WTC11 (cell line): ENCODE measurements around the gene NAB2. TPM values are rescaled to one million over a fixed set of nuclear protein-coding genes. Genes with fewer than 3 reads are reported as not detected.

Experiments
- ATAC-seq: fragments of 200-7000 bp; cut with Tn5 transposase; 2 replicates; pipeline ENCODE4 v1.10.0; 2021; ENCODE audit warnings: mild to moderate bottlenecking, moderate library complexity
- CTCF ChIA-PET: fragments of 300-600 bp; sonication (Branson Sonifier 250); formaldehyde crosslinking; loops from one replicate; lab custom pipeline; 2021; ENCODE audit warnings: antibody characterized with exemption; lab: Charles Lee
- POLR2A ChIA-PET: fragments of 350-600 bp; sonication (Branson Sonifier 250); formaldehyde crosslinking; loops from one replicate; lab custom pipeline; 2021; ENCODE audit warnings: antibody characterized with exemption; lab: Charles Lee
- DNase-seq: peaks from one replicate; pipeline ENCODE4 v3.0.0; 2021; ENCODE audit warnings: low spot score
- H3K27ac Mint-ChIP-seq: 2 replicates; pipeline ENCODE4 v1.8.0; 2021; ENCODE audit warnings: mixed read lengths
- H3K27me3 Mint-ChIP-seq: 2 replicates; pipeline ENCODE4 v1.8.0; 2021; ENCODE audit warnings: low read depth, mild to moderate bottlenecking, moderate library complexity, mixed read lengths
- H3K36me3 Mint-ChIP-seq: 2 replicates; pipeline ENCODE4 v1.8.0; 2021; ENCODE audit warnings: mixed read lengths
- H3K4me1 Mint-ChIP-seq: 2 replicates; pipeline ENCODE4 v1.8.0; 2022; ENCODE audit warnings: mixed read lengths
- H3K4me3 Mint-ChIP-seq: 2 replicates; pipeline ENCODE4 v1.8.0; 2021; ENCODE audit warnings: mild to moderate bottlenecking, moderate library complexity, mixed read lengths
- H3K9me3 Mint-ChIP-seq: 2 replicates; pipeline ENCODE4 v1.8.0; 2021; ENCODE audit warnings: mixed read lengths
- CBFB ChIP-seq: sonication (generic); formaldehyde crosslinking; IDR thresholded peaks from 2 replicates; pipeline ENCODE4 v1.8.1; 2022; ENCODE audit warnings: mild to moderate bottlenecking, low read depth, missing genetic modification reagents
- CDX4 ChIP-seq: fragments of 250-450 bp; sonication (Bioruptor Pico); IDR thresholded peaks from 2 replicates; pipeline ENCODE4 v1.9.0; 2021; ENCODE audit warnings: moderate library complexity, mild to moderate bottlenecking, inconsistent platforms, borderline replicate concordance
- CREB1 ChIP-seq: sonication (generic); formaldehyde crosslinking; IDR thresholded peaks from 2 replicates; pipeline ENCODE4 v1.8.0; 2023; ENCODE audit warnings: mild to moderate bottlenecking, missing genetic modification reagents
- FOXJ3 ChIP-seq: sonication (generic); formaldehyde crosslinking; IDR thresholded peaks from 2 replicates; pipeline ENCODE4 v1.9.0; 2021; ENCODE audit warnings: missing genetic modification reagents, mild to moderate bottlenecking, borderline replicate concordance
- FOXP4 ChIP-seq: sonication (generic); formaldehyde crosslinking; IDR thresholded peaks from 2 replicates; pipeline ENCODE4 v1.8.0; 2022; ENCODE audit warnings: mild to moderate bottlenecking, missing genetic modification reagents
- HMGA2 ChIP-seq: fragments of 250-450 bp; sonication (Bioruptor Pico); IDR thresholded peaks from 2 replicates; pipeline ENCODE4 v1.4.0; 2021; ENCODE audit warnings: mild to moderate bottlenecking, moderate library complexity
- IRF2 ChIP-seq: sonication (generic); formaldehyde crosslinking; IDR thresholded peaks from 2 replicates; pipeline ENCODE4 v1.8.0; 2022; ENCODE audit warnings: low read depth, missing genetic modification reagents, borderline replicate concordance
- MAX ChIP-seq: sonication (generic); formaldehyde crosslinking; IDR thresholded peaks from 2 replicates; pipeline ENCODE4 v1.8.0; 2022; ENCODE audit warnings: mild to moderate bottlenecking, missing genetic modification reagents
- NFE2L1 ChIP-seq: sonication (generic); formaldehyde crosslinking; IDR thresholded peaks from 2 replicates; pipeline ENCODE4 v1.8.1; 2023; ENCODE audit warnings: missing genetic modification reagents
- NR1H2 ChIP-seq: sonication (generic); formaldehyde crosslinking; IDR thresholded peaks from 2 replicates; pipeline ENCODE4 v1.9.0; 2021; ENCODE audit warnings: mild to moderate bottlenecking, moderate library complexity, missing genetic modification reagents
- NR3C1 ChIP-seq: sonication (generic); formaldehyde crosslinking; conservative IDR thresholded peaks from 2 replicates; pipeline ENCODE4 v1.8.1; 2023; ENCODE audit warnings: low read depth, mild to moderate bottlenecking, missing genetic modification reagents
- RELA ChIP-seq: sonication (generic); formaldehyde crosslinking; IDR thresholded peaks from 2 replicates; pipeline ENCODE4 v1.8.1; 2022; ENCODE audit warnings: missing genetic modification reagents, mild to moderate bottlenecking, borderline replicate concordance
- SMAD3 ChIP-seq: sonication (generic); formaldehyde crosslinking; IDR thresholded peaks from 2 replicates; pipeline ENCODE4 v1.8.0; 2022; ENCODE audit warnings: missing genetic modification reagents, mild to moderate bottlenecking, borderline replicate concordance
- SOX15 ChIP-seq: fragments of 250-450 bp; sonication (Bioruptor Pico); IDR thresholded peaks from 2 replicates; pipeline ENCODE4 v1.9.0; 2021; ENCODE audit warnings: mild to moderate bottlenecking
- SP1 ChIP-seq: sonication (generic); formaldehyde crosslinking; conservative IDR thresholded peaks from 2 replicates; pipeline ENCODE4 v1.8.1; 2022; ENCODE audit warnings: missing genetic modification reagents
- TEAD4 ChIP-seq: sonication (generic); formaldehyde crosslinking; IDR thresholded peaks from 2 replicates; pipeline ENCODE4 v1.8.0; 2022; ENCODE audit warnings: mild to moderate bottlenecking, missing genetic modification reagents
- ZNF219 ChIP-seq: sonication (generic); formaldehyde crosslinking; IDR thresholded peaks from 2 replicates; pipeline ENCODE4 v1.8.0; 2023; ENCODE audit warnings: missing genetic modification reagents, mild to moderate bottlenecking, borderline replicate concordance
- ZNF263 ChIP-seq: sonication (generic); formaldehyde crosslinking; IDR thresholded peaks from 2 replicates; pipeline ENCODE4 v1.8.1; 2022; ENCODE audit warnings: low read depth, mild to moderate bottlenecking, moderate library complexity, missing genetic modification reagents
- ZNF396 ChIP-seq: fragments of 250-450 bp; sonication (Bioruptor Pico); IDR thresholded peaks from 2 replicates; pipeline ENCODE4 v1.8.0; 2021; ENCODE audit warnings: mild to moderate bottlenecking, moderate library complexity, borderline replicate concordance
- total RNA-seq: library from RNA; stranded (reverse); gene quantifications from 3 replicates; pipeline ENCODE4 v1.2.3, GENCODE V29; 2021
- TF ChIP-seq, protein P1 (sequence below): sonication (generic); formaldehyde crosslinking; conservative IDR thresholded peaks from 2 replicates; pipeline ENCODE4 v1.8.1; 2023; ENCODE audit warnings: mild to moderate bottlenecking, low read depth, missing genetic modification reagents, moderate library complexity
- TF ChIP-seq, protein P2 (sequence below): fragments of 250-450 bp; sonication (Bioruptor Pico); IDR thresholded peaks from 2 replicates; pipeline ENCODE4 v1.8.0; 2021; ENCODE audit warnings: mild to moderate bottlenecking
- TF ChIP-seq, protein P3 (sequence below): sonication (generic); formaldehyde crosslinking; IDR thresholded peaks from 2 replicates; pipeline ENCODE4 v1.8.1; 2023; ENCODE audit warnings: mild to moderate bottlenecking, missing genetic modification reagents

The NAB2 gene
- total RNA-seq, 1 experiment from 2014 or later, result 20.5 TPM

GRCh38 chr12:57047981-57048380 lies 40.9 kb upstream of the NAB2 start:
- H3K4me3 Mint-ChIP-seq, result no peak overlapping the region

DNA sequence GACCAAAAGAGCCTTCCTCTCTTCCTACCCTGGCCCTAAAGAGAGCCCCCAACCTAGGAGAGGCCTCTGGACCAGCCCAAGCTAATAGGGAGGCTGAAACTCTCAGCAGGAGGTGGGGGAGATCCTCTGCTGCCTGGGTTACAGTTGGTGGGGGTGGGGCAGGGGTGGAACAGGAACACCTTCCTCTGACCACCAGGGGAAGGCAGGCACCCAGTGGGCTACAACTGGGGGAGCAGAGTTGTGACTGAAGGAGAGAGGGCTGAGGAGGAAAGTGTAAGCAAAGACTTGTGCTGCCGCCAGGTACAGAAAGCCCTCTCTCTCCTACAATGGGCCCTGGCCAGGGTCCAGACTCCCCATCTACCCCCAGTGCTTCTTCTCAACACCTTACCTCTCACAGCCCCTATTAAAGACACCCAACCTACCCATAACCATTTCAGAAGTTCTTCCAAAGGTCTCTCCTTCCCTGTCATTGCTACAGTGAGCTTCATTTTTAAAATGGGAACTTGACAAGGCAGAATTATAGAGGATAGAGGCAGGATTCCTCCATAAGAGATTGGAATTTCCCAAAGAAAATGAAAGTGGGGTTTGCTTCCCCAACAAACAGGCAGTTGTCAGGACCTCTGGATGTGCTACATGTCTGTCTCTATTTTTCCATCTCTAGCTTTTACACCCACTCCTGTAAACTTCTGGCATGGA lies 40.3 kb upstream of the NAB2 start:
- Mint-ChIP-seq H3K4me3 (no peak overlapping the region), H3K27ac (no peak overlapping the region), H3K9me3 (no peaks in the 10 kb centered on the region), H3K36me3 (peaks cover 3% of the 10 kb centered on the region; the same call in 1 of the 2 replicates), H3K27me3 (peaks cover 4% of the 10 kb centered on the region; the same call in 1 of the 2 replicates)
- CTCF ChIA-PET, result interaction anchor here (0.6 to 4.4 kb wide), 8 partner anchors 18 to 213 kb away, joined by 3 to 25 read pairs (median 4); partner anchors contain the start of genes NEMP1 and STAT6
- POLR2A ChIA-PET, result no interaction called here
- no peak for DNase-seq
- TF ChIP-seq CDX4 (CRISPR knock-in tag) (no peak), TEAD4 (CRISPR knock-in tag) (no peak), ZNF219 (CRISPR knock-in tag) (no peak), RELA (no peak), CBFB (CRISPR knock-in tag) (no peak)
- TF ChIP-seq, all 79 proteins: peak for 0
- H3K4me1 Mint-ChIP-seq, result no peaks in the 10 kb centered on the region
- ATAC-seq, result no peak; the same call in 1 of the 2 replicates

More at GRCh38 chr12:57047981-57048380, 40.9 kb upstream of the NAB2 start:
- no peaks in the 10 kb centered on the region for H3K9me3 Mint-ChIP-seq
- peaks cover 7% of the 10 kb centered on the region; the same call in 1 of the 2 replicates for H3K27me3 Mint-ChIP-seq
- DNase-seq (no peak), ATAC-seq (no peak)
- no peak overlapping the region for H3K27ac Mint-ChIP-seq
- CTCF ChIA-PET, result interaction anchor here (0.6 to 2.5 kb wide), 7 partner anchors 17 to 214 kb away, joined by 3 to 7 read pairs (median 5); partner anchors contain the start of gene NEMP1
- H3K36me3 Mint-ChIP-seq, result no peaks in the 10 kb centered on the region
- no peaks in the 10 kb centered on the region for H3K4me1 Mint-ChIP-seq
- POLR2A ChIA-PET, result no interaction called here
- TF ChIP-seq ZNF396 (CRISPR knock-in tag) (no peak), NR1H2 (CRISPR knock-in tag) (no peak), IRF2 (CRISPR knock-in tag) (no peak), ZNF263 (no peak), SP1 (CRISPR knock-in tag) (no peak), CREB1 (CRISPR knock-in tag) (no peak), FOXP4 (no peak), SOX15 (no peak)
- TF ChIP-seq, protein P1, sequence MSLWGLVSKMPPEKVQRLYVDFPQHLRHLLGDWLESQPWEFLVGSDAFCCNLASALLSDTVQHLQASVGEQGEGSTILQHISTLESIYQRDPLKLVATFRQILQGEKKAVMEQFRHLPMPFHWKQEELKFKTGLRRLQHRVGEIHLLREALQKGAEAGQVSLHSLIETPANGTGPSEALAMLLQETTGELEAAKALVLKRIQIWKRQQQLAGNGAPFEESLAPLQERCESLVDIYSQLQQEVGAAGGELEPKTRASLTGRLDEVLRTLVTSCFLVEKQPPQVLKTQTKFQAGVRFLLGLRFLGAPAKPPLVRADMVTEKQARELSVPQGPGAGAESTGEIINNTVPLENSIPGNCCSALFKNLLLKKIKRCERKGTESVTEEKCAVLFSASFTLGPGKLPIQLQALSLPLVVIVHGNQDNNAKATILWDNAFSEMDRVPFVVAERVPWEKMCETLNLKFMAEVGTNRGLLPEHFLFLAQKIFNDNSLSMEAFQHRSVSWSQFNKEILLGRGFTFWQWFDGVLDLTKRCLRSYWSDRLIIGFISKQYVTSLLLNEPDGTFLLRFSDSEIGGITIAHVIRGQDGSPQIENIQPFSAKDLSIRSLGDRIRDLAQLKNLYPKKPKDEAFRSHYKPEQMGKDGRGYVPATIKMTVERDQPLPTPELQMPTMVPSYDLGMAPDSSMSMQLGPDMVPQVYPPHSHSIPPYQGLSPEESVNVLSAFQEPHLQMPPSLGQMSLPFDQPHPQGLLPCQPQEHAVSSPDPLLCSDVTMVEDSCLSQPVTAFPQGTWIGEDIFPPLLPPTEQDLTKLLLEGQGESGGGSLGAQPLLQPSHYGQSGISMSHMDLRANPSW (CRISPR knock-in tag), result no peak
- TF ChIP-seq, protein P2, sequence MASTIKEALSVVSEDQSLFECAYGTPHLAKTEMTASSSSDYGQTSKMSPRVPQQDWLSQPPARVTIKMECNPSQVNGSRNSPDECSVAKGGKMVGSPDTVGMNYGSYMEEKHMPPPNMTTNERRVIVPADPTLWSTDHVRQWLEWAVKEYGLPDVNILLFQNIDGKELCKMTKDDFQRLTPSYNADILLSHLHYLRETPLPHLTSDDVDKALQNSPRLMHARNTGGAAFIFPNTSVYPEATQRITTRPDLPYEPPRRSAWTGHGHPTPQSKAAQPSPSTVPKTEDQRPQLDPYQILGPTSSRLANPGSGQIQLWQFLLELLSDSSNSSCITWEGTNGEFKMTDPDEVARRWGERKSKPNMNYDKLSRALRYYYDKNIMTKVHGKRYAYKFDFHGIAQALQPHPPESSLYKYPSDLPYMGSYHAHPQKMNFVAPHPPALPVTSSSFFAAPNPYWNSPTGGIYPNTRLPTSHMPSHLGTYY, result no peak

DNA sequence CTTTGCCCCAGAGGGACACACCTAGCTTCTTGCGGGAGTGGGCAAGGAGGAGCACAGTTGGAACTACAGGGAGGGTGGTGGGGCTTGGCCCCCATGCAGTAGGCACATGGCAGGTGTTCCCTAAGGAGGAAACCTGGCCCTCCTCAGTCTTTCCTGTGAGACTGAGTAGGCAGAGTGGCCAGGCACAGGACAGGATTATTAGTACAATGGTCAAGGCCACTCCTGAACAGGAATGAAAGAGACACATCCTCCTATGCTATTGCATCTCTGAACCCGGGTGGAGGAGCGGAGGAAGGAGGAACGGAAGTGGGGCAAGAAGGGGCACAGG lies 39.8 kb upstream of the NAB2 start:
- Mint-ChIP-seq H3K9me3 (peaks cover 3% of the 10 kb centered on the region), H3K4me1 (no peaks in the 10 kb centered on the region), H3K27ac (no peak overlapping the region), H3K27me3 (no peaks in the 10 kb centered on the region), H3K36me3 (peaks cover 7% of the 10 kb centered on the region), H3K4me3 (no peak overlapping the region)
- ChIA-PET POLR2A (no interaction called here), CTCF (interaction anchor here (0.9 to 4.4 kb wide), 4 partner anchors 18 to 63 kb away, joined by 3 to 25 read pairs (median 6); partner anchors contain the start of gene STAT6)
- DNase-seq, result no peak
- no peak for ATAC-seq
- TF ChIP-seq SMAD3 (CRISPR knock-in tag) (no peak), ZNF219 (CRISPR knock-in tag) (no peak), NR3C1 (CRISPR knock-in tag) (no peak), CDX4 (CRISPR knock-in tag) (no peak), HMGA2 (no peak), MAX (CRISPR knock-in tag) (no peak), FOXJ3 (CRISPR knock-in tag) (no peak), NFE2L1 (CRISPR knock-in tag) (no peak)
- TF ChIP-seq, protein P3, sequence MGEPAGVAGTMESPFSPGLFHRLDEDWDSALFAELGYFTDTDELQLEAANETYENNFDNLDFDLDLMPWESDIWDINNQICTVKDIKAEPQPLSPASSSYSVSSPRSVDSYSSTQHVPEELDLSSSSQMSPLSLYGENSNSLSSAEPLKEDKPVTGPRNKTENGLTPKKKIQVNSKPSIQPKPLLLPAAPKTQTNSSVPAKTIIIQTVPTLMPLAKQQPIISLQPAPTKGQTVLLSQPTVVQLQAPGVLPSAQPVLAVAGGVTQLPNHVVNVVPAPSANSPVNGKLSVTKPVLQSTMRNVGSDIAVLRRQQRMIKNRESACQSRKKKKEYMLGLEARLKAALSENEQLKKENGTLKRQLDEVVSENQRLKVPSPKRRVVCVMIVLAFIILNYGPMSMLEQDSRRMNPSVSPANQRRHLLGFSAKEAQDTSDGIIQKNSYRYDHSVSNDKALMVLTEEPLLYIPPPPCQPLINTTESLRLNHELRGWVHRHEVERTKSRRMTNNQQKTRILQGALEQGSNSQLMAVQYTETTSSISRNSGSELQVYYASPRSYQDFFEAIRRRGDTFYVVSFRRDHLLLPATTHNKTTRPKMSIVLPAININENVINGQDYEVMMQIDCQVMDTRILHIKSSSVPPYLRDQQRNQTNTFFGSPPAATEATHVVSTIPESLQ (CRISPR knock-in tag), result no peak
